A549 treated with dexamethasone at 1 μM for 4 hours (cell line): Measurements from ENCODE around the gene ZNF282. TPM values are rescaled to one million over a fixed set of nuclear protein-coding genes. Genes with fewer than 3 reads are reported as not detected.

Experiments used
- total RNA-seq: library from RNA; stranded (reverse); fragments of 200-300 nt; extraction: Qiagen RNA extraction; gene quantifications from 5 replicates; pipeline ENCODE4 v1.2.3, GENCODE V29; 2022

ZNF282 gene
- total RNA-seq, result 18.0 to 26.1 TPM (median 24.3 TPM) in 5 replicates

GRCh38 chr7:149195180-149196150 is at the start of gene ZNF282:
Gene ZNF282 (plus strand): TSS chr7:149195546. CDS start chr7:149195590, 44 bp downstream.

GRCh38 chr7:149147072-149147751 is 48.1 kb upstream of the ZNF282 start, which contains the start of gene ZNF398:
Gene ZNF398 (plus strand): TSS chr7:149147453. CDS start chr7:149147743, 290 bp downstream.

GRCh38 chr7:149239345-149240143 is 44.2 kb downstream of the ZNF282 start, which contains the start of gene ZNF212:
Gene ZNF212 (plus strand): TSS chr7:149239651. CDS start chr7:149239779, 128 bp downstream.

GRCh38 chr7:149261829-149262617 is 66.7 kb downstream of the ZNF282 start, which contains the start of gene ZNF783:
Gene ZNF783 (plus strand): TSS chr7:149262196. CDS start chr7:149262334, 138 bp downstream.

Other genes with a start within 250 kb of the ZNF282 start
- 179 to 198 TPM (median 189 TPM) in 5 replicates for gene PDIA4, start 167.0 kb upstream of the ZNF282 start, total RNA-seq
- 5.0 to 6.9 TPM (median 6.5 TPM) in 5 replicates for gene ZNF786, start 104.8 kb upstream of the ZNF282 start, total RNA-seq
- gene ZNF425, start 69.2 kb upstream of the ZNF282 start, total RNA-seq, result 1.1 to 1.9 TPM (median 1.5 TPM) in 5 replicates
- gene ZNF398, start 48.1 kb upstream of the ZNF282 start, total RNA-seq, result 8.1 to 11.4 TPM (median 9.8 TPM) in 5 replicates
- gene ZNF212, start 44.1 kb downstream of the ZNF282 start, total RNA-seq, result 8.5 to 10.6 TPM (median 9.6 TPM) in 5 replicates
- 3.8 to 6.8 TPM (median 5.8 TPM) in 5 replicates for gene ZNF783, start 66.7 kb downstream of the ZNF282 start, total RNA-seq